Measurements from ENCODE around the gene GRID1.

DNA sequence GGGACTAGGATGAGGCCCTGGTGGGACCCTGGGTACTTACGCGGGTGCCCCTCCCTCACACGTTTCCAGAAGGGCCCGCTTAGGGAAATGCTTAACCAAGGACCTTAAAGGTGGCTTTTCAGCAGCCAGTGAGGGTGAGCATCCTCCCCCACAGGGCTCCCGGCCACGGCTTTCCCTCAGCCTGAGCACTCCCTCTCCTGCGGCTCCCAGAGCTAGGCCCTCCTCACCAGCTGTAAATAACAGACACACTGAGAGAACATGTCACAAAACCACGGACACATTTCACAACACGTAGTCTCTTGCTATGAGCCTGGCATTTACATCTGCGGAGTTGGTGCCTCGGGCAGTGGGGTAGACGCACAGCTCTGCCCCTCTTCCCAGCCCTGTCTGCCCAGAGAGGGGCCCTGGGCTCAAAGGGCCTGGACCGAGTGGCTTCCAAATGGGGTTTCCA is 25.2 kb downstream of the GRID1 start:
- TF ChIP-seq, protein P1, sequence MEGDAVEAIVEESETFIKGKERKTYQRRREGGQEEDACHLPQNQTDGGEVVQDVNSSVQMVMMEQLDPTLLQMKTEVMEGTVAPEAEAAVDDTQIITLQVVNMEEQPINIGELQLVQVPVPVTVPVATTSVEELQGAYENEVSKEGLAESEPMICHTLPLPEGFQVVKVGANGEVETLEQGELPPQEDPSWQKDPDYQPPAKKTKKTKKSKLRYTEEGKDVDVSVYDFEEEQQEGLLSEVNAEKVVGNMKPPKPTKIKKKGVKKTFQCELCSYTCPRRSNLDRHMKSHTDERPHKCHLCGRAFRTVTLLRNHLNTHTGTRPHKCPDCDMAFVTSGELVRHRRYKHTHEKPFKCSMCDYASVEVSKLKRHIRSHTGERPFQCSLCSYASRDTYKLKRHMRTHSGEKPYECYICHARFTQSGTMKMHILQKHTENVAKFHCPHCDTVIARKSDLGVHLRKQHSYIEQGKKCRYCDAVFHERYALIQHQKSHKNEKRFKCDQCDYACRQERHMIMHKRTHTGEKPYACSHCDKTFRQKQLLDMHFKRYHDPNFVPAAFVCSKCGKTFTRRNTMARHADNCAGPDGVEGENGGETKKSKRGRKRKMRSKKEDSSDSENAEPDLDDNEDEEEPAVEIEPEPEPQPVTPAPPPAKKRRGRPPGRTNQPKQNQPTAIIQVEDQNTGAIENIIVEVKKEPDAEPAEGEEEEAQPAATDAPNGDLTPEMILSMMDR (IDR thresholded peaks at IDR 0.05), result no peak
- no peak for TF ChIP-seq POLR2A (IDR thresholded peaks at IDR 0.05)
